Type B pancreatic cell (in vitro differentiated cells): ENCODE measurements around the gene AP2A2. TPM values are rescaled to one million over a fixed set of nuclear protein-coding genes. Genes with fewer than 3 reads are reported as not detected.

Source experiments
- DNase-seq: peaks from one replicate; pipeline ENCODE4 v3.0.0; 2021; ENCODE audit warnings: mixed read lengths; ENCODE audit not compliant: unreplicated experiment; ENCODE audit errors: extremely low spot score
- H3K27ac Mint-ChIP-seq: 2 replicates; pipeline ENCODE4 v1.8.0; 2021; ENCODE audit warnings: mild to moderate bottlenecking, mixed read lengths
- H3K27me3 Mint-ChIP-seq: 2 replicates; pipeline ENCODE4 v1.8.0; 2021; ENCODE audit warnings: mixed read lengths
- H3K36me3 Mint-ChIP-seq: 2 replicates; pipeline ENCODE4 v1.8.0; 2021; ENCODE audit warnings: mixed read lengths
- H3K4me1 Mint-ChIP-seq: one replicate; pipeline ENCODE4 v1.8.0; 2021; ENCODE audit warnings: mixed read lengths; ENCODE audit not compliant: unreplicated experiment
- H3K4me3 Mint-ChIP-seq: 2 replicates; pipeline ENCODE4 v1.8.0; 2021; ENCODE audit warnings: mild to moderate bottlenecking, mixed read lengths
- H3K9me3 Mint-ChIP-seq: 2 replicates; pipeline ENCODE4 v1.8.0; 2021; ENCODE audit warnings: mixed read lengths
- total RNA-seq: library from RNA; stranded (reverse); gene quantifications from 2 replicates; pipeline ENCODE4 v1.2.1, GENCODE V29; 2021; ENCODE audit warnings: low replicate concordance
- TF ChIP-seq, protein P1 (sequence below): fragments of 200-600 bp; sonication (generic); conservative IDR thresholded peaks from 2 replicates; pipeline ENCODE4 v1.5.0; 2021; ENCODE audit warnings: antibody characterized with exemption, mild to moderate bottlenecking

Gene AP2A2
- total RNA-seq, 1 donor from 2014 or later, result 109 TPM

DNA sequence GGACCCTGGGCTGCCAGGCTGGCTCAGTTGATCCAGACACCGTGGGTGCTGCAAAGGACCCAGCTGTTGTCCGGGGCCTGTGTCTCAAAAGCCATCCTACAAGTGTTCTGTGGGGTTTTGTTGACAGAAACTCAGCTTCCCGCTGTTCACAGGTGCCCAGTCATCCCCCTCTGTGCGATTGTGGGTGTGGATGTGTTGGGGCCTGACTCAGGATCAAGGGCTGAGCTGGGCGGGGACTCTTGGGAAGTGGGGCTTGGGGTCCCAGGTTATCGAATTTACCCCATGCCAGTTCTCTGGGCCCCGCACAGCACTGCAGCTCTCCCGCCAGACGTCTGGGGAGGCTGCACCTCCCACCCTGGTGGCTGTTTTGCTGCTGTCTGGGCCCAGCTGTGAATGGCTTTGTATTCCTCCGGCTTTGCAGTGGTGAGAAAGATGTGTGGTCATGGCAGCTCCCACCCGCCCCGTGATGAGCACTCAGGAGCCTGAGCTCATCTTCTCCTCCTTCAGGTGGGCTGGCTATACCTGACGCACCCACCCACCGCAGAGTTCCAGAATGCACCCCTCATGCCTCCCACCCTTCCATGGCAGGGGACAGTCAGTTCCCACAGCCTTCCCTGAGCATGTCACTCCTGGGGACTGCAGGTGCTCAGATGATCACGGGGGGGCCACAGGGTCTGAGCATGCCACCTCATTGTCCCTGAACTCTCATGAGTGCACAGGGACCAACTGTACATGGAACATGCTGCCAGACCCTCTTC, 3.6 kb upstream of the AP2A2 start:
- DNase-seq, result no peak
- H3K4me3 Mint-ChIP-seq, result no peak overlapping the region
- TF ChIP-seq, protein P1, sequence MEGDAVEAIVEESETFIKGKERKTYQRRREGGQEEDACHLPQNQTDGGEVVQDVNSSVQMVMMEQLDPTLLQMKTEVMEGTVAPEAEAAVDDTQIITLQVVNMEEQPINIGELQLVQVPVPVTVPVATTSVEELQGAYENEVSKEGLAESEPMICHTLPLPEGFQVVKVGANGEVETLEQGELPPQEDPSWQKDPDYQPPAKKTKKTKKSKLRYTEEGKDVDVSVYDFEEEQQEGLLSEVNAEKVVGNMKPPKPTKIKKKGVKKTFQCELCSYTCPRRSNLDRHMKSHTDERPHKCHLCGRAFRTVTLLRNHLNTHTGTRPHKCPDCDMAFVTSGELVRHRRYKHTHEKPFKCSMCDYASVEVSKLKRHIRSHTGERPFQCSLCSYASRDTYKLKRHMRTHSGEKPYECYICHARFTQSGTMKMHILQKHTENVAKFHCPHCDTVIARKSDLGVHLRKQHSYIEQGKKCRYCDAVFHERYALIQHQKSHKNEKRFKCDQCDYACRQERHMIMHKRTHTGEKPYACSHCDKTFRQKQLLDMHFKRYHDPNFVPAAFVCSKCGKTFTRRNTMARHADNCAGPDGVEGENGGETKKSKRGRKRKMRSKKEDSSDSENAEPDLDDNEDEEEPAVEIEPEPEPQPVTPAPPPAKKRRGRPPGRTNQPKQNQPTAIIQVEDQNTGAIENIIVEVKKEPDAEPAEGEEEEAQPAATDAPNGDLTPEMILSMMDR, result no peak
- H3K9me3 Mint-ChIP-seq, result no peaks in the 10 kb centered on the region
- no peaks in the 10 kb centered on the region for H3K27me3 Mint-ChIP-seq
- H3K4me1 Mint-ChIP-seq, result peaks cover 12% of the 10 kb centered on the region
- H3K36me3 Mint-ChIP-seq, result no peaks in the 10 kb centered on the region
- no peak overlapping the region for H3K27ac Mint-ChIP-seq

DNA sequence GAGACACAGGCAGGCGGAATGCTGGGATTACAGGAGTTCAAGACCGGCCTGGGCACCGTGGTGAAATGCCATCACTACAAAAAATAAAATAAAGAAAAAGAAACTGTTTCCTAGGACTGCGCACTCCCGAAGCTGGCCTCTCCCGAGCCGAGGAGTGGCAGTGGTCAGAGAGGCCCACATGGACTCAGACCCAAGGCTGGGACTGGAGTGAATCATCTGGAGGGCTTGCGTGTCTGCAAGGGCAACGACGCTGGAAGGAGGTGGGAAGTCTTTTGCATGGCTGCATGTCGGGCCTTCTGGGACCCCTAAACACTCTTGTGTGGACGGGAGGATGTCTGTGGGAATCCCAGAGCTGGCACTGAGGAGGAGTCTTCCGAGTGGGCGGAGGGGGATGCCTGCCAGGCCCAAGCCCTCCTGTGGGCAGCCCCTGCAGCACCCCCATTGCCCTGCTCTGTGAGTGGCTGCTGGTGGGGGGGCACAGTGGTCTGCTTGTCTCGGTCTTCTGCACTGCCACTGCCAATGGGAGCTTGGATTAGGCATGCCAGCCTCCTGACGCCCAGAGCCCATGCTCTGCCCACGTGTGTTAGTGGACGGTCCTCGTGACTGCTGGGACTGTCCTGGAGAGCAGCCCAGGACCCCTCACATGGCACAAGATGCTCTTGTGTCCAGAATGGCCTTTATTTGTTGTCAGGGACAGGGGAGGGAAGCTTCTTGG, 1.8 kb upstream of the AP2A2 start:
- Mint-ChIP-seq H3K27me3 (no peaks in the 10 kb centered on the region), H3K4me3 (peak overlapping the region; percentile 58), H3K4me1 (peaks cover 15% of the 10 kb centered on the region), H3K9me3 (no peaks in the 10 kb centered on the region), H3K27ac (no peak overlapping the region), H3K36me3 (no peaks in the 10 kb centered on the region)
- TF ChIP-seq, protein P1, result no peak
- no peak for DNase-seq

DNA sequence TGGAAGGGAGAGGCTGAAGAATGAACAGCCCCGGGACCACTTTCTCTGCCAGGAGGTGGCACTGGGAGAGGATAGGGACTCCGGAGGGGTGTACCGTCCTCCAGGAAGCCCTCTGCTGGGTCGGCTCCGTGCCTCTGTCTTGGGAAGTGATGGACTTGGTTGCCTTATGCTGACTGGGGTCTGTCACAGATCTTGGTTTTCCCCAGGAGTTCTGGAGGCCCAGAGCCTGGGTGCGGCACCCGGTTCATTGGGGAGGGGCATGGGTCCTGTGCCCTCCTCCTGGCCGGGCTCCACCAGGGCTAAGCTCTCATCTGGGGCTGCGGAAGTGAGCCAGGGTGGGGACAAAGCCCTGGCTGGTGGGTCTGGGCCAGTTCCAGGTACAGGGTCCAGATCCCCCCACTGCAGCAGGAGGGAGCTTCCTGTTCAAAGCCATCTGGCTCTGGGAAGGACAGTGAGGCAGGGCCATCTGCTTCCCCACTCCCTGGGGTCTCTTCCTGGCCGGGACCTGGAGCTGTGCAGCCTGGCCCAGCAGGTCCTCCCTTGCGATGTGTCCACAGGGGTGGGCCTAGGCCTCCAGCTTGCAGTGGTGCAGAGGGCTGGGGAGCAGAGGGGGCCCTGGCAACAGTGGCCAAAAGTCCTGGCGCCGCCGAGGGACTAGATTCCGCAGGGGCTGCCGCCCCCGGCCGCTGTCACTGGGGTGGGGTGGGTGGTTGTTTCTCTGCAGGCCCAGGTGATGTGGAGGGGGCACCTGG, 1.1 kb upstream of the AP2A2 start:
- Mint-ChIP-seq H3K36me3 (no peaks in the 10 kb centered on the region), H3K27me3 (no peaks in the 10 kb centered on the region), H3K4me3 (peak overlapping the region; percentile 58), H3K4me1 (peaks cover 14% of the 10 kb centered on the region), H3K9me3 (no peaks in the 10 kb centered on the region), H3K27ac (no peak overlapping the region)
- no peak for DNase-seq
- TF ChIP-seq, protein P1, result no peak

DNA sequence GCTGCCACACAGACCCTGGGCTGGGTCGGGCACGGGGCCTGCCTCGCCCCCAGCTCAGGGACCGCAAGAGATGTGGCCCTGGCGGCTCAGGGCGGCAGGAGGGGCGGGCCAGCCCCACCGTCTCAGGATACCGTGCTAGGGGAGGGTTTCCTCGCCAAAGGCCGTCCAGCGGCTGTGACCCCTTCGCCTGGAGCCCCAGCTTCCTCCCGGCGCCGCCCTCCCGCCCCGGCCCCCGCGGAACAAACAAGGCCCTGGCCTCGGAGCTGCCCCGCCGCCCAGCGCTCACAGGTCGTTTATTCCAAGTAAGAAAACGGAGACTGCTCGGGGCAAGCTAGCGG, 543 bp upstream of the AP2A2 start:
- DNase-seq, result no peak
- Mint-ChIP-seq H3K9me3 (no peaks in the 10 kb centered on the region), H3K4me1 (peaks cover 14% of the 10 kb centered on the region), H3K36me3 (no peaks in the 10 kb centered on the region), H3K4me3 (no peak overlapping the region), H3K27me3 (no peaks in the 10 kb centered on the region), H3K27ac (no peak overlapping the region)
- TF ChIP-seq, protein P1, result no peak

DNA sequence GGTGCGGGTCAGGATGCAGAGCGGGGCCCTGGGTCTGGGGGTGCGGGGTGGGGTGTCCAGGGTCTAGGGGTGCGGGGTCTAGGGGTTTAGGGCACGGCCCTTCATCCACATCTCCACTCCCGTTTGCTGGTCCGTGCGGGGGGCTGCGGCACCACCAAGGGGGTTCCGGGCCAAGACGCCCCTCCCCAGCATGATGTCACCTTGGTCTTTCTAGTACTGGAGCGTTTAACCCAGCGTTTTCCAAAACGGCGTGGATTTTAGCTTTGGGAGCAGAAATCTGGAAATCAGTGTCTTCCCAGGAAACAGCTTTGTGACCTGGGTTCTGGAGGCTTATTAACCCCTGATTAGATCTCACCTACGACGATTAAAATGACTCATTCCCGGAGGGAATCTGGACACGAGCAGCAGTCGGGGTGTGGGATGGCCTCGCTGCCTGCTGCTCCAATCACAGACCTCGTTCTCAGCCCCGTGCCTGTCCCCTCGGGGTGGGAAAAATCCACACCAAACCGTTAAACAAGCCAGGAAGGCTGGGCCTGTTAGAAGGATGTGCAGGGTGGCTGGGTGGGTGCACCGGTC, 759 bp downstream of the AP2A2 start:
- H3K4me3 Mint-ChIP-seq, result peak overlapping the region; percentile 88
- TF ChIP-seq, protein P1, result no peak
- H3K9me3 Mint-ChIP-seq, result no peaks in the 10 kb centered on the region
- no peaks in the 10 kb centered on the region for H3K36me3 Mint-ChIP-seq
- H3K4me1 Mint-ChIP-seq, result peaks cover 21% of the 10 kb centered on the region
- no peaks in the 10 kb centered on the region for H3K27me3 Mint-ChIP-seq
- peak overlapping the region; percentile 80 for H3K27ac Mint-ChIP-seq
- no peak for DNase-seq
